ENCODE results near the gene EEF1A1. TPM values are rescaled to one million over a fixed set of nuclear protein-coding genes. Genes with fewer than 3 reads are reported as not detected.

The EEF1A1 gene
- total RNA-seq (2022; extraction: Qiagen RNA extraction; ENCODE audit: low read depth) = 7,093 to 8,627 TPM (median 7,429 TPM) in 5 replicates

GRCh38 chr6:73520688-73521350 lies at the start of gene EEF1A1:
Gene EEF1A1 (minus strand): TSS chr6:73521032. CDS start chr6:73520026, 1,006 bp downstream.

Other genes with a start within 250 kb of the EEF1A1 start
- gene DPPA5, start 166.8 kb downstream of the EEF1A1 start, total RNA-seq (2022; extraction: Qiagen RNA extraction; ENCODE audit: low read depth) = not detected in 5 replicates
- not detected in 5 replicates for gene KHDC3L, start 158.4 kb downstream of the EEF1A1 start, total RNA-seq (2022; extraction: Qiagen RNA extraction; ENCODE audit: low read depth)
- gene OOEP, start 151.1 kb downstream of the EEF1A1 start, total RNA-seq (2022; extraction: Qiagen RNA extraction; ENCODE audit: low read depth) = not detected in 5 replicates
- gene DDX43, start 126.2 kb downstream of the EEF1A1 start, total RNA-seq (2022; extraction: Qiagen RNA extraction; ENCODE audit: low read depth) = not detected in 5 replicates
- 4.6 to 5.0 TPM (median 4.8 TPM) in 5 replicates for gene CGAS, start 68.7 kb downstream of the EEF1A1 start, total RNA-seq (2022; extraction: Qiagen RNA extraction; ENCODE audit: low read depth)
- gene MTO1, start 59.3 kb downstream of the EEF1A1 start, total RNA-seq (2022; extraction: Qiagen RNA extraction; ENCODE audit: low read depth) = 8.7 to 12.2 TPM (median 10.0 TPM) in 5 replicates
- 12.0 to 14.0 TPM (median 13.4 TPM) in 5 replicates for gene SLC17A5, start 133.0 kb upstream of the EEF1A1 start, total RNA-seq (2022; extraction: Qiagen RNA extraction; ENCODE audit: low read depth)
- 36.3 to 70.4 TPM (median 59.2 TPM) in 5 replicates for gene CD109, start 175.2 kb upstream of the EEF1A1 start, total RNA-seq (2022; extraction: Qiagen RNA extraction; ENCODE audit: low read depth)

All from A549 treated with GW870086 at 1 μM for 4 hours (cell line).